SIG-M5 treated with dmso at 0.1 percent for 504 hours (cell line): ENCODE measurements around the gene DARS1.
"Not testable (repeated sequence)": the region's sequence is repeated elsewhere in the genome, so short reads cannot be mapped to it uniquely, and the experiment has no call there.

Experiments
- DNase-seq: peaks from one replicate; lab custom pipeline; 2025; ENCODE audit not compliant: unreplicated experiment; lab: John Stamatoyannopoulos, UW

The DARS1 gene

GRCh38 chr2:135890835-135891234, 94.6 kb downstream of the DARS1 start:
- DNase-seq = peak; percentile 10

GRCh38 chr2:135890149-135890548, 95.3 kb downstream of the DARS1 start:
- no peak for DNase-seq

DNA sequence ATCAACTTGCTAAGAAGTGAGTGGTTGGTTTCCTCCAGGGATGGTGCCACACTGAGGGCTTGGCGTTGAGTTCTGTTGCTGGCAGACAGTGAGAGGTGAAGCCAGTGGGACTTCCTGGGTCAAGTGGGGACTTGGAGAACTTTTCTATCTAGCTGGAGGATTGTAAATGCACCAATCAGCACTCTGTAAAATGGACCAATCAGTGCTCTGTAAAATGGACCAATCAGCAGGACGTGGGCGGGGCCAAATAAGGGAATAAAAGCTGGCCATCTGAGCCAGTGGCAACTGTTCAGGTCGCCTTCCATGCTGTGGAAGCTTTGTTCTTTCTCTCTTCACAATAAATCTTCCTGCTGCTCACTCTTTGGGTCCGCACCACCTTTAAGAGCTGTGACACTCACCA, 96.8 kb downstream of the DARS1 start:
- not testable (repeated sequence) for DNase-seq

GRCh38 chr2:135885709-135886108, 99.7 kb downstream of the DARS1 start:
- no peak for DNase-seq

GRCh38 chr2:135882415-135882814, 103.0 kb downstream of the DARS1 start:
- no peak for DNase-seq

DNA sequence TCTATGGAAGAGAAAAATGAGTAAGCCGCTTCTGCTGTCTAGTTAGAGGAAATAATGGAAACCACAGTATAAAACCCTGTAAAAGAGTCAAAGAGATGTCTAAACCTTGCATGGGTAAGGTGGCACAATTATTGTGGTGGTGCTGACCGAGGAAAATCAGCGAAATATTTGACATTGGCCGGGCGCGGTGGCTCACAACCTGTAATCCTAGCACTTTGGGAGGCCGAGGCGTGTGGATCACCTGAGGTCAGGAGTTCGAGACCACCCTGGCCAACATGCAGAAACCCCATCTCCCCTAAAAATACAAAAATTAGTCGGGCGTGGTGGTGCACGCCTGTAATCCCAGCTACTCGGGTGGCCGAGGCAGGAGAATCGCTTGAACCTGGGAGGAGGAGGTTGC, 108.7 kb downstream of the DARS1 start:
- DNase-seq = not testable (repeated sequence)

- DNase-seq = peak; percentile 98
These were observed 109.2 kb downstream of the DARS1 start, which contains the start of gene MCM6 for GRCh38 chr2:135876066-135876711. MCM6 (minus strand) TSS chr2:135876443; CDS start chr2:135876365, 78 bp downstream.

DNA sequence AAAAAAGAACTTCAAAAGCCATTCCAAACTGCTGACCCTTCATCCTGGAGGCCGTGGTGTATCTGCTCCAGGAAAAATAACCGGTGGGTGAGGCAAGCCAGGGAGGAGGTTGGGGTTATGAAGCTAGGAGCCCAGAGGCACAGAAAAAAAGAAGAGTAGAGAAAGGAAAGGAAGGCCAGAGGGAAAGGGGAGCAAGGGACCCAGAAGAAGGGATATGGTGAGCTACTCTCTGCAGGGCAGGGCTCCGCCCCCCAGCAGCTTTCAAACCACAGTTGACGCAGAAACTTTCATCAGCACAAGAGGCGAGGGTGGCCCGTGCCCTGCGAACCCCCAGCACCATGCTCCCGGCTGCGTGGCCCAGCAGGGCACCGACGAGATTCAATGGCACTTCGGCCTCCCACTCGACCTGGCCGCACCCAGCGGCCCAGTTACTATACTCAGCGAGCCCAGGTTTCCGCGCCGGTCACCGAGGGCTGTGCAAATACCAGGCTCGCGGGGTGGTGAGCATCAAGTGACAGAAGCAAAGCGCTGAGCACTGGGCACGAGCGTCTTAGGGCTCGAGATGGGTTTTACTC, 109.8 kb downstream of the DARS1 start:
- DNase-seq = peak; percentile 75

DNA sequence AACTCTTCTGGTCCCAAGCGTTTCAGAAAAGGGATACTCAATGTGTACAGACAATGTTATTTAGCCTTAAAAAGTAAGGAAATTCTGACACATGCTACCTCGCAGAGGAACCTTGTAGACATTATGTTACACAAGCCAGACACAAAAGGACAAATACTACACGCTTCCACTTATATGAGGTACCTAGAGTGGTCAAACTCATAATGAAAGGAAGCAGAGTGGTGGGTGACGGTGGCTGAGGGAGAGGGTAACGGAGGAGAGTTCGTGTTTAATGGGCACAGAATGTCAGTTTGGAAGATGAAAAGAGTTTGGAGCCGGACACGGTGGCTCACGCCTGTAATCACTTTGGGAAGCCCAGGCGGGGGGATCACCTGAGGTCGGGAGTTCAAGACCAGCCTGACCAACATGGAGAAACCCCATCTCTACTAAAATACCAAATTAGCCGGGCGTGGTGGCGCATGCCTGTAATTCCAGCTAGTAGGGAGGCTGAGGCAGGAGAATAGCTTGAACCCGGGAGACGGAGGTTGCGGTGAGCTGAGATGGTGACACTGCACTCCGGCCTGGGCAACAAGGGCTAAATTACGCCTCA, 110.6 kb downstream of the DARS1 start:
- peak; percentile 16 for DNase-seq

DNA sequence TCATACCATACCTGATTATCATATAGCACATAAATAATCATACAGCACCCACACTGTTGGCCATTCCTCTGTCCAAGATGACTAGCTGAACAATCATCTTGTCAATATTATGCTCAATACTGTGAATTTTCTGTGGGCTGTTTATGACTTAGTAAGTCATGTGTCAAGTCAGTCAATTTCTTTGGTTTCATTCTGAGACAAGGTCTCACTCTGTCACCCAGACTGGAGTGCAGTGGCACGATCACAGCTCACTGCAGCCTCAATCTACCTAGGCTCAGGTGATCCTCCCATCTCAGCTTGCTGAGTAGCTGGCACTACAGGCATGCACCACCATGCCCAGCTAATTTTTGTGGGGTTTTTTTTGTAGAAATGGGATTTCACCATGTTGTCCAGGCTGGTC, 114.9 kb downstream of the DARS1 start:
- DNase-seq = no peak

- DNase-seq = no peak
These were observed 122.2 kb downstream of the DARS1 start for GRCh38 chr2:135863233-135863632.

GRCh38 chr2:135862718-135863117, 122.7 kb downstream of the DARS1 start:
- DNase-seq = no peak
